ENCODE results near the gene HPS4.

- no peak for TF ChIP-seq SIN3A (conservative IDR thresholded peaks at IDR 0.05 in 1 of 2, IDR thresholded peaks at IDR 0.05 in 1 of 2; ENCODE audit: low read depth in 1 of 2, low read length in 2 of 2)
- no peak for TF ChIP-seq JUN (IDR thresholded peaks at IDR 0.05; ENCODE audit: low read depth, low read length)
Measured at GRCh38 chr22:26429458-26430286, 53.9 kb downstream of the HPS4 start.

Data from H1 (cell line).